Progenitor cell of endocrine pancreas (in vitro differentiated cells): ENCODE measurements around the gene THSD4. TPM values are rescaled to one million over a fixed set of nuclear protein-coding genes. Genes with fewer than 3 reads are reported as not detected.

ENCODE experiments used
- DNase-seq: peaks from one replicate; pipeline ENCODE4 v3.0.0; 2021; ENCODE audit warnings: low spot score; ENCODE audit not compliant: unreplicated experiment
- H3K27ac Mint-ChIP-seq: 2 replicates; pipeline ENCODE4 v1.8.0; 2021; ENCODE audit warnings: mild to moderate bottlenecking, moderate library complexity, mixed read lengths
- H3K27me3 Mint-ChIP-seq: 2 replicates; pipeline ENCODE4 v1.8.0; 2021; ENCODE audit warnings: mixed read lengths
- H3K36me3 Mint-ChIP-seq: 2 replicates; pipeline ENCODE4 v1.8.0; 2022; ENCODE audit warnings: mixed read lengths; ENCODE audit not compliant: insufficient read depth
- H3K4me1 Mint-ChIP-seq: 2 replicates; pipeline ENCODE4 v1.8.0; 2021; ENCODE audit warnings: low read depth, mixed read lengths
- H3K4me3 Mint-ChIP-seq: 2 replicates; pipeline ENCODE4 v1.8.0; 2021; ENCODE audit warnings: low read depth, mild to moderate bottlenecking, moderate library complexity, mixed read lengths
- H3K9me3 Mint-ChIP-seq: 2 replicates; pipeline ENCODE4 v1.8.0; 2021; ENCODE audit warnings: low read depth, mixed read lengths
- CTCF ChIP-seq: fragments of 200-600 bp; sonication (generic); IDR thresholded peaks from one replicate; pipeline ENCODE4 v1.5.0; 2021; ENCODE audit warnings: antibody characterized with exemption, mild to moderate bottlenecking; ENCODE audit not compliant: unreplicated experiment
- total RNA-seq: library from RNA; stranded (reverse); gene quantifications from 2 replicates; pipeline ENCODE4 v1.2.1, GENCODE V29; 2021

Gene THSD4
- total RNA-seq, 1 donor from 2014 or later: 6.8 TPM

DNA sequence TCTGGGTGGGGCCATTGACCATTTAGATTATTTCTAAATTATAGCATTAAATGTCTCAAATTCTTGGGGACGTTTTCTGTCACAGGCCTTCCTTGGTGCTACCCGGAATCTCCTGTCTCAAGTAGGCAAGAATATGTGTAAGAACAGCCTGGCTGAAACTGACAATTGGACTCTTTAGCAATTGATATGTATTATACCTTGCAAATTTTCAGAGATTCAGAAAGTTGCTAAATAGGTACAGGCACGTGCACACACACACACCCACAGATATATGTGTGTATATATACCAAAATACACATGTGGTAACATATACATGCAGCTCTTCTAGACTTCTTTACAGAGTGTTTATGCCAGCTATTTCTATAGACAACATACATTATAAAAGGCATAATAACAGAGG lies 481.9 kb downstream of the THSD4 start:
- no peak overlapping the region for H3K4me3 Mint-ChIP-seq
- H3K27ac Mint-ChIP-seq: no peak overlapping the region
- H3K36me3 Mint-ChIP-seq: no peaks in the 10 kb centered on the region
- peaks cover 11% of the 10 kb centered on the region for H3K4me1 Mint-ChIP-seq
- no peak for DNase-seq
- no peak for TF ChIP-seq CTCF
- no peaks in the 10 kb centered on the region for H3K9me3 Mint-ChIP-seq
- H3K27me3 Mint-ChIP-seq: peaks cover 3% of the 10 kb centered on the region

- Mint-ChIP-seq H3K27ac (no peak overlapping the region), H3K4me3 (no peak overlapping the region), H3K36me3 (no peaks in the 10 kb centered on the region), H3K9me3 (no peaks in the 10 kb centered on the region), H3K4me1 (peaks cover 11% of the 10 kb centered on the region), H3K27me3 (peaks cover 3% of the 10 kb centered on the region)
- DNase-seq: no peak
- TF ChIP-seq CTCF: no peak
Observed at GRCh38 chr15:71597637-71598036, 482.4 kb downstream of the THSD4 start.

GRCh38 chr15:71598741-71599140 lies 483.5 kb downstream of the THSD4 start:
- no peak overlapping the region for H3K27ac Mint-ChIP-seq
- no peak overlapping the region for H3K4me3 Mint-ChIP-seq
- peaks cover 3% of the 10 kb centered on the region for H3K27me3 Mint-ChIP-seq
- no peaks in the 10 kb centered on the region for H3K9me3 Mint-ChIP-seq
- peaks cover 11% of the 10 kb centered on the region for H3K4me1 Mint-ChIP-seq
- H3K36me3 Mint-ChIP-seq: no peaks in the 10 kb centered on the region
- TF ChIP-seq CTCF: no peak
- DNase-seq: no peak

DNA sequence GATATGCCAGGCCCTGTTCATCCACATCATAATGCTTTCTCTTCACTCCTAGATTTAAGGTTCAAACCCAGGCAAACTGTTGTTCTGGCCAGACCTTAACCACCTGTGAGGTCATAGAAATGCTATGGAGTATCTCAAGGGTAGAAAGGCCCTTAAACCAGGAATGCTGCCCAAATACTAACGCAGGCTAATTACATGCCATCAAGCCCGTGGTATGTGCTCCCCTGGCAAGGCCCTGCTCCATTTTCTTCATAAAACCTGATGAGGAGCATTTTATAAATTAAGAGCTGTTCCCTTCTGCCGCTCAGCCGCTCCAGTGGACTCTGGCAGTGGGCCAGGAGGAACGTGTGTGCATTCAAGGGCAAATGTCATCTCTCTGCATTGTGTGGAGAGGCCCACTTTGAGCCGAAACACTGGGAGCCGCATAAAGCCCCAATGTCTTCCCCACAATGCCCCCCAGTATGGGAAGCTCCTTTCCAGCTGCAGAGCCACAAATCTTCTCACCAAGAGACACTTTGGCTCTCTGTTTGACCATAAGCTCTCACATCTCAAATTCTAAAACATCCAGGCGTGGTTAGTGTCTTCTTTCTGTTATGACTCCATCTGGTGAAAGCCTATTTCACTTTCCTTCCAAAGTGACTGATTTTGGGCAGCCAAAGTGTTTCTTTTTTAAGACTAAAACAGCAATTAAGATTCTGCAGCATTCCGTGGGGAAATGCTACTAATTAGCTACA lies 484.3 kb downstream of the THSD4 start:
- no peak overlapping the region for H3K27ac Mint-ChIP-seq

GRCh38 chr15:71600237-71600636 lies 485.0 kb downstream of the THSD4 start:
- peaks cover 3% of the 10 kb centered on the region for H3K27me3 Mint-ChIP-seq
- DNase-seq: no peak
- H3K4me3 Mint-ChIP-seq: no peak overlapping the region
- H3K36me3 Mint-ChIP-seq: no peaks in the 10 kb centered on the region
- H3K27ac Mint-ChIP-seq: no peak overlapping the region
- no peak for TF ChIP-seq CTCF
- peaks cover 11% of the 10 kb centered on the region for H3K4me1 Mint-ChIP-seq
- H3K9me3 Mint-ChIP-seq: peaks cover 3% of the 10 kb centered on the region

More for the DNA sequence above, 484.3 kb downstream of the THSD4 start:
- no peak overlapping the region for H3K4me3 Mint-ChIP-seq
- H3K36me3 Mint-ChIP-seq: no peaks in the 10 kb centered on the region
- H3K4me1 Mint-ChIP-seq: peaks cover 11% of the 10 kb centered on the region
- H3K27me3 Mint-ChIP-seq: peaks cover 3% of the 10 kb centered on the region
- no peaks in the 10 kb centered on the region for H3K9me3 Mint-ChIP-seq
- TF ChIP-seq CTCF: no peak
- DNase-seq: no peak
